Panc1 (cell line): ENCODE measurements around the gene STRA6. TPM values are rescaled to one million over a fixed set of nuclear protein-coding genes. Genes with fewer than 3 reads are reported as not detected.

Experiments used
- ATAC-seq: fragments of 200-7000 bp; cut with Tn5 transposase; 2 replicates; pipeline ENCODE4 v1.9.1; 2020; ENCODE audit warnings: mild to moderate bottlenecking, moderate library complexity
- BruUV-seq: library from RNA; stranded (reverse); fragments of 400-500 nt; replicated peaks from 2 replicates; lab custom pipeline; 2021; lab: Mats Ljungman, UMichigan
- CTCF ChIA-PET: fragments of 300-600 bp; sonication (Branson Sonifier 250); formaldehyde crosslinking; loops from one replicate; lab custom pipeline; 2022; ENCODE audit warnings: antibody characterized with exemption; lab: Charles Lee
- POLR2A ChIA-PET: fragments of 300-600 bp; sonication (Branson Sonifier 250); formaldehyde crosslinking; loops from one replicate; lab custom pipeline; 2022; ENCODE audit warnings: antibody characterized with exemption; lab: Charles Lee
- DNase-seq: peaks from one replicate; pipeline ENCODE4 v3.0.0-alpha.2; 2010; ENCODE audit warnings: low read depth, low spot score
- H3K27ac ChIP-seq: 2 replicates; pipeline ENCODE4 v1.5.1; 2011; ENCODE audit warnings: mild to moderate bottlenecking, low read length, inconsistent platforms
- H3K27me3 ChIP-seq: fragments of 200-500 bp; sonication (Bioruptor generic); 2 replicates; pipeline ENCODE4 v1.6.0; 2014; ENCODE audit warnings: low read length, inconsistent platforms; ENCODE audit not compliant: control insufficient read depth, insufficient read depth
- H3K36me3 ChIP-seq: fragments of 200-500 bp; sonication (Bioruptor generic); 2 replicates; pipeline ENCODE4 v1.5.1; 2014; ENCODE audit warnings: inconsistent platforms, mild to moderate bottlenecking, low read length, moderate library complexity; ENCODE audit not compliant: control insufficient read depth, insufficient read depth
- H3K4me1 ChIP-seq: 2 replicates; pipeline ENCODE4 v1.5.1; 2011; ENCODE audit warnings: inconsistent platforms, mild to moderate bottlenecking, low read length, moderate library complexity; ENCODE audit not compliant: control insufficient read depth, insufficient read depth
- H3K4me3 ChIP-seq, 2 experiments: 2 replicates each; pipeline ENCODE4 v1.5.1; 2011 to 2012; ENCODE audit warnings: low read depth in 2 of 2, low read length in 2 of 2, mild to moderate bottlenecking in 2 of 2, inconsistent platforms in 1 of 2, moderate library complexity in 1 of 2
- H3K9me3 ChIP-seq: fragments of 200-500 bp; sonication (Bioruptor generic); 2 replicates; pipeline ENCODE4 v1.5.1; 2014; ENCODE audit warnings: low read depth, mild to moderate bottlenecking, inconsistent platforms, low read length, moderate library complexity; ENCODE audit not compliant: control insufficient read depth, insufficient read depth
- POLR2AphosphoS5 ChIP-seq: IDR thresholded peaks from 2 replicates; pipeline ENCODE4 v1.6.1; 2012; ENCODE audit warnings: mild to moderate bottlenecking, low read depth, low read length, moderate library complexity
- SIN3A ChIP-seq: IDR thresholded peaks from 2 replicates; pipeline ENCODE4 v1.6.1; 2012; ENCODE audit warnings: low read depth, mild to moderate bottlenecking, low read length, moderate library complexity, borderline replicate concordance; ENCODE audit not compliant: insufficient read depth
- TCF7L2 ChIP-seq: IDR thresholded peaks from 2 replicates; pipeline ENCODE4 v1.6.1; 2011; ENCODE audit warnings: mild to moderate bottlenecking, low read depth, low read length, inconsistent platforms
- in situ Hi-C: cut with HindIII; loops from 2 replicates; pipeline ENCODE4 v1.10.0; 2016; ENCODE audit warnings: low sequenced_read_pairs, low pct_unique_long_range_greater_than_20kb
- intact Hi-C: fragments of 100-400 bp; cut with micrococcal nuclease; formaldehyde crosslinking; loops from one replicate; pipeline ENCODE4 v1.10.0; 2022; ENCODE audit not compliant: unreplicated experiment
- total RNA-seq: library from RNA; stranded (reverse); gene quantifications from one replicate; pipeline ENCODE4 v1.2.1, GENCODE V29; 2021; ENCODE audit not compliant: unreplicated experiment
- TF ChIP-seq, protein P1 (sequence below): fragments of 450-650 bp; IDR thresholded peaks from 2 replicates; pipeline ENCODE4 v1.5.1; 2017; ENCODE audit warnings: mild to moderate bottlenecking
- TF ChIP-seq, protein P2 (sequence below), 2 experiments: IDR thresholded peaks; 2 replicates each; pipeline ENCODE4 v1.6.1; 2011 to 2012; ENCODE audit warnings: low read depth in 2 of 2, control low read depth in 1 of 2, low read length in 1 of 2, mild to moderate bottlenecking in 1 of 2, moderate library complexity in 1 of 2; ENCODE audit not compliant: insufficient read depth in 1 of 2

The STRA6 gene
- total RNA-seq, 1 experiment from 2014 or later: 1.1 TPM

DNA sequence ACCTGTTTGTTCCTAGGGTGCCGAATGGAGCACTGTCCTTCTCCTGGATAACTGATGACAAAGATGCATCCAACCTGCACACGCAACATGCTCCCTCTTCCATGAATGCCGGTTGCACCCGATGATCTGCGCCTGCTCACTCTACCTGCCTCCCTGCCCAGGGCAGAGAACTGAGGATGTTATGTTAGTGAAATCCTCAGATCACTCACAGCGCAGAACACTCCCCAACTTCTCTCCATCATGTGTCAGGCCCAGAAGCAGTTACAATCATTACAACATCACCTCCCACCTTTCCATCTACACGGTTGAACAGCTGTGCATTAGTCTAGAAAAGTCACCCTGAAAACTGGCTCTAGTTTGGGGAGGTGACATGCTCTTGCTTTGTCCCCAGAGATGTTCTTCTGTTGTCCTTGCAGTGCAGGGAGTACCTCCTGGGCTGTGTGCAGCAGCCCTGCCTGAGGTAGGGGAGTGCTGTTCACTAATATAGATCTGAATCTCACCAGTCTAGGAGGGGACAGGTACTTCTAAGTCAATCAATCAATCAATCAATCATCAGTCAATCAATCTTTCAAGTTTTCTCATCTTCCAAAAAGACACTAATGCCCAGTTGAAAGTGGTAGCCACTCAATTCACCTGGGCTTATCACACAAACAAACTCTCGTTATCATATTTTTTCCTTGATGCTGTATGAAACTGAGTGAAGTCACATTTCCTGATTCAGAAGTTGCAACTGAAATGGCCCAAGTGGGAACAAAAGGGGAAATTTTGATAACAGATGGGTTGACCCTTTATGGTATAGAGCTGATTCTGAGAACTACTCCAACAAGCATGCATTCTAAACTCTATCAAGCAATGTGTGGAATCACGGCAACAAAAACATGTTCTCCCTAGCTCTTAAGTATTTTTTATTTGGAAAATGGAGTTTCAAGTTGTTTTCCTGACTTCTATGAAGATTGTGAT, 44.4 kb downstream of the STRA6 start:
- Histone ChIP-seq H3K27me3 (peaks cover 2% of the 10 kb centered on the region; the same call in 1 of the 2 replicates), H3K27ac (no peak overlapping the region), H3K4me1 (no peaks in the 10 kb centered on the region), H3K4me3 (no peak overlapping the region), H3K36me3 (no peaks in the 10 kb centered on the region), H3K9me3 (no peaks in the 10 kb centered on the region)
- ChIA-PET CTCF (no interaction called here), POLR2A (no interaction called here)
- ATAC-seq (no peak), DNase-seq (no peak)
- TF ChIP-seq TCF7L2: no peak
- TF ChIP-seq, protein P1, sequence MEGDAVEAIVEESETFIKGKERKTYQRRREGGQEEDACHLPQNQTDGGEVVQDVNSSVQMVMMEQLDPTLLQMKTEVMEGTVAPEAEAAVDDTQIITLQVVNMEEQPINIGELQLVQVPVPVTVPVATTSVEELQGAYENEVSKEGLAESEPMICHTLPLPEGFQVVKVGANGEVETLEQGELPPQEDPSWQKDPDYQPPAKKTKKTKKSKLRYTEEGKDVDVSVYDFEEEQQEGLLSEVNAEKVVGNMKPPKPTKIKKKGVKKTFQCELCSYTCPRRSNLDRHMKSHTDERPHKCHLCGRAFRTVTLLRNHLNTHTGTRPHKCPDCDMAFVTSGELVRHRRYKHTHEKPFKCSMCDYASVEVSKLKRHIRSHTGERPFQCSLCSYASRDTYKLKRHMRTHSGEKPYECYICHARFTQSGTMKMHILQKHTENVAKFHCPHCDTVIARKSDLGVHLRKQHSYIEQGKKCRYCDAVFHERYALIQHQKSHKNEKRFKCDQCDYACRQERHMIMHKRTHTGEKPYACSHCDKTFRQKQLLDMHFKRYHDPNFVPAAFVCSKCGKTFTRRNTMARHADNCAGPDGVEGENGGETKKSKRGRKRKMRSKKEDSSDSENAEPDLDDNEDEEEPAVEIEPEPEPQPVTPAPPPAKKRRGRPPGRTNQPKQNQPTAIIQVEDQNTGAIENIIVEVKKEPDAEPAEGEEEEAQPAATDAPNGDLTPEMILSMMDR: no peak
- no peak for TF ChIP-seq POLR2AphosphoS5
- no peak for TF ChIP-seq SIN3A
- TF ChIP-seq, protein P2, sequence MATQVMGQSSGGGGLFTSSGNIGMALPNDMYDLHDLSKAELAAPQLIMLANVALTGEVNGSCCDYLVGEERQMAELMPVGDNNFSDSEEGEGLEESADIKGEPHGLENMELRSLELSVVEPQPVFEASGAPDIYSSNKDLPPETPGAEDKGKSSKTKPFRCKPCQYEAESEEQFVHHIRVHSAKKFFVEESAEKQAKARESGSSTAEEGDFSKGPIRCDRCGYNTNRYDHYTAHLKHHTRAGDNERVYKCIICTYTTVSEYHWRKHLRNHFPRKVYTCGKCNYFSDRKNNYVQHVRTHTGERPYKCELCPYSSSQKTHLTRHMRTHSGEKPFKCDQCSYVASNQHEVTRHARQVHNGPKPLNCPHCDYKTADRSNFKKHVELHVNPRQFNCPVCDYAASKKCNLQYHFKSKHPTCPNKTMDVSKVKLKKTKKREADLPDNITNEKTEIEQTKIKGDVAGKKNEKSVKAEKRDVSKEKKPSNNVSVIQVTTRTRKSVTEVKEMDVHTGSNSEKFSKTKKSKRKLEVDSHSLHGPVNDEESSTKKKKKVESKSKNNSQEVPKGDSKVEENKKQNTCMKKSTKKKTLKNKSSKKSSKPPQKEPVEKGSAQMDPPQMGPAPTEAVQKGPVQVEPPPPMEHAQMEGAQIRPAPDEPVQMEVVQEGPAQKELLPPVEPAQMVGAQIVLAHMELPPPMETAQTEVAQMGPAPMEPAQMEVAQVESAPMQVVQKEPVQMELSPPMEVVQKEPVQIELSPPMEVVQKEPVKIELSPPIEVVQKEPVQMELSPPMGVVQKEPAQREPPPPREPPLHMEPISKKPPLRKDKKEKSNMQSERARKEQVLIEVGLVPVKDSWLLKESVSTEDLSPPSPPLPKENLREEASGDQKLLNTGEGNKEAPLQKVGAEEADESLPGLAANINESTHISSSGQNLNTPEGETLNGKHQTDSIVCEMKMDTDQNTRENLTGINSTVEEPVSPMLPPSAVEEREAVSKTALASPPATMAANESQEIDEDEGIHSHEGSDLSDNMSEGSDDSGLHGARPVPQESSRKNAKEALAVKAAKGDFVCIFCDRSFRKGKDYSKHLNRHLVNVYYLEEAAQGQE (IDR thresholded peaks at IDR 0.05; ENCODE audit: insufficient read depth in 1 of 2, low read depth in 2 of 2, low read length in 1 of 2): no peak
- no TSS peak for BruUV-seq
- in situ Hi-C loops: no loop called here
- intact Hi-C loops: no loop called here

DNA sequence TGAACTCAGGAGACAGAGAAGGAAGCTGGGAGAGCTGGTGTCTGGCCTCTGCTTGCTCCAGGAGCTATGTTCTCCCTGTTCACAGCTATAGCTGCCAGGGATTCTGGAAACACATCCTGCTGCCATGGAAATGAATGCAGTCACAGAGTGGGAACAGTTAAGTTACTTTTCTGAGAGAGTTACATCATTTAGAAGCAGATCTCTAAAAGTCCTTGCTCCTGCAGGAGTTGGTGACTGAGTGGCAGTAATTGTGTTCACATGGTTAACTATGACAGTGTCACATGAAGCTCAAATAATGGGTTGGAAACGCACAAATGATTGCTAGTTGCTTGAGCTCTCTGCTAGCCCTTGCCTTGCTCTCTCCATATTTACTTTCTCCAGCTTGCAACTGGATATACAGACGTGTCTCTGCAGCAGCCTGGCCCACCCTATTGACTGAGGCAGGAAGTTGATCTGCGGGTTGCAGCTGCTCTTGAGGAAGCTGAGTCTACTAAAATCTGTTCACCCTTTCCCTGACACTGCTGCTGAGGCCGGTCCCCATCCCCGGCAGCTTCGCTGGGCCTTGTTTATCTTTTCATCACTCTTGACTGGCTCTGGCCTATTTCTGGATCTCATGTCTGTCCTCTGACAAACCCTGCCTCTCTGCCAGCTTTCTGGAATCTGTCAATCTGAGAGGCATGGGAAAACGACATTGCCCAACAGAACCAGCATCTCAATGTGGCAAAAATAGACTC, 45.7 kb downstream of the STRA6 start:
- no peaks in the 10 kb centered on the region for H3K36me3 ChIP-seq
- H3K9me3 ChIP-seq: no peaks in the 10 kb centered on the region
- CTCF ChIA-PET: no interaction called here
- no TSS peak for BruUV-seq
- no peak for DNase-seq
- intact Hi-C loops: no loop called here
- no peak overlapping the region for H3K27ac ChIP-seq
- in situ Hi-C loops: no loop called here
- H3K27me3 ChIP-seq: no peaks in the 10 kb centered on the region; the same call in 1 of the 2 replicates
- no peaks in the 10 kb centered on the region for H3K4me1 ChIP-seq
- no peak for ATAC-seq
- POLR2A ChIA-PET: no interaction called here
- TF ChIP-seq, protein P2 (IDR thresholded peaks at IDR 0.05; ENCODE audit: insufficient read depth in 1 of 2, low read depth in 2 of 2, low read length in 1 of 2): no peak
- TF ChIP-seq TCF7L2 (no peak), SIN3A (no peak), POLR2AphosphoS5 (no peak)
- TF ChIP-seq, protein P1: no peak
- no peak overlapping the region for H3K4me3 ChIP-seq
